Suprapubic skin (tissue), 4 donors: Measurements from ENCODE around the gene KAZALD1. TPM values are rescaled to one million over a fixed set of nuclear protein-coding genes. Genes with fewer than 3 reads are reported as not detected.

Experiments used
- DNase-seq, 2 donors: peaks; one replicate each; pipeline ENCODE4 v3.0.0-alpha.2; 2019; ENCODE audit warnings: low spot score in 2 of 2
- H3K27ac ChIP-seq: fragments of 200-600 bp; sonication (generic); one replicate; pipeline ENCODE4 v1.5.1; 2019
- H3K27me3 ChIP-seq: fragments of 200-600 bp; sonication (generic); one replicate; pipeline ENCODE4 v1.5.1; 2019
- H3K36me3 ChIP-seq: fragments of 200-600 bp; sonication (generic); one replicate; pipeline ENCODE4 v1.5.1; 2019
- H3K4me1 ChIP-seq: fragments of 200-600 bp; sonication (generic); one replicate; pipeline ENCODE4 v1.5.1; 2019
- H3K4me3 ChIP-seq: fragments of 200-600 bp; sonication (generic); one replicate; pipeline ENCODE4 v1.5.1; 2019; ENCODE audit warnings: mild to moderate bottlenecking
- H3K9me3 ChIP-seq: fragments of 200-600 bp; sonication (generic); one replicate; pipeline ENCODE4 v1.5.1; 2019
- CTCF ChIP-seq, 2 donors: fragments of 200-600 bp in 1 of 2; fragments of 450-650 bp in 1 of 2; sonication (generic) in 1 of 2; IDR thresholded peaks; one replicate each; pipeline ENCODE4 v1.5.1; 2016 to 2019; ENCODE audit warnings: antibody characterized with exemption in 2 of 2, mild to moderate bottlenecking in 1 of 2, moderate library complexity in 1 of 2
- EP300 ChIP-seq: sonication (generic); formaldehyde crosslinking; IDR thresholded peaks from one replicate; pipeline ENCODE4 v1.6.1; 2017; ENCODE audit warnings: antibody characterized with exemption
- POLR2A ChIP-seq, 2 donors: fragments of 450-650 bp; IDR thresholded peaks; one replicate each; pipeline ENCODE4 v1.6.1; 2017; ENCODE audit warnings: antibody characterized with exemption in 2 of 2, mild to moderate bottlenecking in 2 of 2, moderate library complexity in 2 of 2
- POLR2AphosphoS5 ChIP-seq, 3 donors: sonication (generic); formaldehyde crosslinking; IDR thresholded peaks; one replicate each; pipeline ENCODE4 v1.6.1; 2017; ENCODE audit warnings: antibody characterized with exemption in 3 of 3
- WGBS: methylation state at CpG from one replicate; pipeline ENCODE4 v1.1.5; 2018; 5-methylcytosine and 5-hydroxymethylcytosine counted together
- total RNA-seq, 4 donors: library from RNA; depleted of rRNA; stranded (reverse); fragments of >200 nt; gene quantifications; one replicate each; pipeline ENCODE4 v1.1.0, GENCODE V29; 2016

The KAZALD1 gene
- total RNA-seq, 4 donors from 2014 or later = 1.6 to 4.2 (median 2.5) TPM

GRCh38 chr10:101114646-101115045 lies 52.9 kb downstream of the KAZALD1 start:
- Histone ChIP-seq H3K36me3 (no peaks in the 10 kb centered on the region), H3K4me3 (no peak overlapping the region), H3K4me1 (no peaks in the 10 kb centered on the region), H3K27ac (no peak overlapping the region), H3K9me3 (no peaks in the 10 kb centered on the region), H3K27me3 (peaks cover 63% of the 10 kb centered on the region)
- no peak for DNase-seq
- 43% methylated on average over 2 of the region's 2 CpGs for WGBS
- TF ChIP-seq EP300 (no peak), CTCF (IDR thresholded peaks at IDR 0.05) (no peak), POLR2AphosphoS5 (IDR thresholded peaks at IDR 0.05) (no peak), POLR2A (IDR thresholded peaks at IDR 0.05) (no peak)

Other genes with a start within 250 kb of the KAZALD1 start
- 10 to 100 TPM; 11.6 to 41.4 (median 15.6) TPM for gene SLF2, start 149.0 kb upstream of the KAZALD1 start, total RNA-seq
- gene SEMA4G, start 92.5 kb upstream of the KAZALD1 start, total RNA-seq = 10 to 100 TPM; 19.2 to 36.3 (median 30.1) TPM
- 10 to 100 TPM; 54.2 to 89.1 (median 62.7) TPM for gene MRPL43, start 74.5 kb upstream of the KAZALD1 start, total RNA-seq
- gene TWNK, start 74.4 kb upstream of the KAZALD1 start, total RNA-seq = 1 to 10 TPM; 7.6 to 9.0 (median 8.1) TPM
- gene LZTS2, start 62.2 kb upstream of the KAZALD1 start, total RNA-seq = 10 to 100 TPM; 51.9 to 88.8 (median 61.2) TPM
- gene PDZD7, start 30.9 kb upstream of the KAZALD1 start, total RNA-seq = 1 to 10 TPM; 1.2 to 6.0 (median 1.8) TPM
- gene SFXN3, start 30.8 kb upstream of the KAZALD1 start, total RNA-seq = 100 to 1,000 TPM in 1 of 4 donors, 10 to 100 TPM in 3; 57.6 to 296 (median 74.3) TPM
- gene TLX1, start 69.3 kb downstream of the KAZALD1 start, total RNA-seq = not detected
- gene LBX1, start 167.5 kb downstream of the KAZALD1 start, total RNA-seq = not detected